ENCODE data around the gene MAZ.
"Not testable (repeated sequence)": the region's sequence is repeated elsewhere in the genome, so short reads cannot be mapped to it uniquely, and the experiment has no call there.

The MAZ gene
- total RNA-seq = 105 reads per million, percentile 83 among the genes with 10 or more reads in this experiment

- DNase-seq = peak; percentile 68
Measured at GRCh38 chr16:29806099-29806579, at the start of gene MAZ. TSS of gene MAZ (plus strand) at chr16:29806529. CDS start at chr16:29806702, 173 bp downstream.

- DNase-seq = no peak
Measured at GRCh38 chr16:29756654-29757053, 49.7 kb upstream of the MAZ start.

- not testable (repeated sequence) for DNase-seq
Measured at GRCh38 chr16:29757086-29757485, 49.2 kb upstream of the MAZ start.

- DNase-seq = no peak
Measured at GRCh38 chr16:29757950-29758466, 48.3 kb upstream of the MAZ start.

GRCh38 chr16:29760567-29761279 is 45.6 kb upstream of the MAZ start:
- no peak for DNase-seq

GRCh38 chr16:29761280-29761651 is 45.1 kb upstream of the MAZ start:
- not testable (repeated sequence) for DNase-seq

GRCh38 chr16:29761882-29762281 is 44.4 kb upstream of the MAZ start:
- DNase-seq = no peak

- DNase-seq = no peak
Measured at GRCh38 chr16:29763326-29763725, 43.0 kb upstream of the MAZ start.

- DNase-seq = no peak
Measured at GRCh38 chr16:29765167-29766032, 40.9 kb upstream of the MAZ start.

- no peak for DNase-seq
Measured at GRCh38 chr16:29766571-29766970, 39.8 kb upstream of the MAZ start.

- DNase-seq = no peak
Measured at GRCh38 chr16:29767062-29767461, 39.3 kb upstream of the MAZ start.

- no peak for DNase-seq
Measured at GRCh38 chr16:29769507-29769906, 36.8 kb upstream of the MAZ start.

GRCh38 chr16:29770250-29770929 is 35.9 kb upstream of the MAZ start:
- DNase-seq = no peak

- not testable (repeated sequence) for DNase-seq
Measured at GRCh38 chr16:29772330-29772729, 34.0 kb upstream of the MAZ start.

- no peak for DNase-seq
Measured at GRCh38 chr16:29774730-29775129, 31.6 kb upstream of the MAZ start.

- DNase-seq = no peak
Measured at GRCh38 chr16:29775742-29776408, 30.5 kb upstream of the MAZ start.

GRCh38 chr16:29777576-29778350 is 28.6 kb upstream of the MAZ start, which contains the start of gene ZG16:
TSS of gene ZG16 (plus strand) at chr16:29778256. CDS start at chr16:29779267, 1,011 bp downstream.
- no peak for DNase-seq

- no peak for DNase-seq
Measured at GRCh38 chr16:29779474-29779873, 26.9 kb upstream of the MAZ start.

GRCh38 chr16:29783094-29783953 is 23.0 kb upstream of the MAZ start:
- DNase-seq = not testable (repeated sequence)

GRCh38 chr16:29784157-29784556 is 22.2 kb upstream of the MAZ start:
- DNase-seq = no peak
